ENCODE results near the gene CUL2. TPM values are rescaled to one million over a fixed set of nuclear protein-coding genes. Genes with fewer than 3 reads are reported as not detected.
"Not testable (repeated sequence)": the region's sequence is repeated elsewhere in the genome, so short reads cannot be mapped to it uniquely, and the experiment has no call there.

Gene CUL2
- total RNA-seq, 2 experiments from 2014 or later: 37.4 to 40.2 TPM

GRCh38 chr10:35091994-35092790 lies 2.1 kb upstream of the CUL2 start:
- Mint-ChIP-seq H3K9me3 (no peaks in the 10 kb centered on the region), H3K27ac (no peak overlapping the region), H3K36me3 (ENCODE audit: low read depth) (peaks cover 8% of the 10 kb centered on the region), H3K4me3 (no peak overlapping the region), H3K4me1 (ENCODE audit: low read depth) (peaks cover 27% of the 10 kb centered on the region), H3K27me3 (peaks cover 8% of the 10 kb centered on the region)
- CTCF ChIA-PET: no interaction called here
- TF ChIP-seq CTCF (IDR thresholded peaks at IDR 0.05): no peak
- intact Hi-C loops (cut with micrococcal nuclease): no loop called here
- DNase-seq: no peak
- POLR2A ChIA-PET: no interaction called here
- ATAC-seq: no peak

GRCh38 chr10:35089611-35090161 lies 455 bp downstream of the CUL2 start:
- CTCF ChIA-PET: interaction anchor here (2.1 kb wide), 1 partner anchor 106 kb away, joined by 8 read pairs; no protein-coding TSS in a partner anchor
- peaks cover 39% of the 10 kb centered on the region for H3K4me1 Mint-ChIP-seq (ENCODE audit: low read depth)
- DNase-seq (peak; percentile 18), ATAC-seq (peak; percentile 40)
- intact Hi-C loops (cut with micrococcal nuclease): no loop called here
- peak overlapping the region; percentile 89 for H3K4me3 Mint-ChIP-seq
- TF ChIP-seq CTCF (IDR thresholded peaks at IDR 0.05): no peak
- no peaks in the 10 kb centered on the region for H3K9me3 Mint-ChIP-seq
- POLR2A ChIA-PET: interaction anchor here (0.6 to 1.5 kb wide), 4 partner anchors 9 to 261 kb away, joined by 3 to 5 read pairs (median 3); no protein-coding TSS in a partner anchor
- no peaks in the 10 kb centered on the region for H3K27me3 Mint-ChIP-seq
- peak overlapping the region; percentile 91 for H3K27ac Mint-ChIP-seq
- peaks cover 10% of the 10 kb centered on the region for H3K36me3 Mint-ChIP-seq (ENCODE audit: low read depth)

DNA sequence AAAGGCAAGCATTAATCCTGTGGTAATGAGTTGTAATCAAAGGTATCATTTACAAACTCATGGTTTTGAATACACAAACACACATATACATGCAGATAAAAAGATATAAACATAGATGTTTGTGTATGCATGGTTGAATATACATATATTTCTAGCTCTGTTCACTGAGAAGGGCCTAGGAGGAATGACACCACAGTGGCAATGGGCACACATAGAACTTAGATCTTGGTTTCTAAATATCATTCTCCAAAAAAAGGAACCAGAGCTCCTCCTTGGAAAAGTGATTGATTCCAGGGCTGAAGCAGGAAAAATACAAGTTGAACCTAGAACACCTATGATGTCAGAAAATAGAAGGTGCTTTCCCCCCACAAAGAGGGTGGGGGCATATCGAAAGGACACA lies 6.9 kb downstream of the CUL2 start:
- Mint-ChIP-seq H3K36me3 (ENCODE audit: low read depth) (peaks cover 28% of the 10 kb centered on the region), H3K4me1 (ENCODE audit: low read depth) (peaks cover 50% of the 10 kb centered on the region), H3K27me3 (no peaks in the 10 kb centered on the region), H3K4me3 (no peak overlapping the region), H3K27ac (no peak overlapping the region), H3K9me3 (peaks cover 3% of the 10 kb centered on the region)
- ChIA-PET POLR2A (no interaction called here), CTCF (interaction anchor here (0.6 to 1.1 kb wide), 2 partner anchors 21 to 56 kb away, joined by 3 to 4 read pairs; no protein-coding TSS in a partner anchor)
- TF ChIP-seq CTCF (IDR thresholded peaks at IDR 0.05): no peak
- intact Hi-C loops (cut with micrococcal nuclease): no loop called here
- DNase-seq: no peak
- no peak for ATAC-seq

GRCh38 chr10:35080261-35080660 lies 9.9 kb downstream of the CUL2 start:
- ATAC-seq; H3K4me3 Mint-ChIP-seq; H3K9me3 Mint-ChIP-seq; H3K27me3 Mint-ChIP-seq; DNase-seq; intact Hi-C loops (cut with micrococcal nuclease); CTCF ChIA-PET; H3K27ac Mint-ChIP-seq: not testable (repeated sequence)
- H3K36me3 Mint-ChIP-seq (ENCODE audit: low read depth): peaks cover 18% of the 10 kb centered on the region
- POLR2A ChIA-PET: interaction anchor here (1.0 to 1.7 kb wide), 2 partner anchors 10 kb away, joined by 3 read pairs; partner anchors contain the start of gene CUL2
- peaks cover 30% of the 10 kb centered on the region for H3K4me1 Mint-ChIP-seq (ENCODE audit: low read depth)

GRCh38 chr10:35079763-35080162 lies 10.4 kb downstream of the CUL2 start:
- Mint-ChIP-seq H3K9me3 (peaks cover 3% of the 10 kb centered on the region), H3K4me3 (no peak overlapping the region), H3K27ac (no peak overlapping the region), H3K36me3 (ENCODE audit: low read depth) (peaks cover 18% of the 10 kb centered on the region), H3K4me1 (ENCODE audit: low read depth) (peaks cover 35% of the 10 kb centered on the region), H3K27me3 (no peaks in the 10 kb centered on the region)
- no peak for TF ChIP-seq CTCF (IDR thresholded peaks at IDR 0.05)
- ATAC-seq (no peak), DNase-seq (no peak)
- POLR2A ChIA-PET: interaction anchor here (1.0 to 1.7 kb wide), 2 partner anchors 10 to 11 kb away, joined by 3 read pairs; partner anchors contain the start of gene CUL2
- intact Hi-C loops (cut with micrococcal nuclease): no loop called here
- CTCF ChIA-PET: no interaction called here
